Caco-2 (cell line): ENCODE data around the gene ABHD4. TPM values are rescaled to one million over a fixed set of nuclear protein-coding genes. Genes with fewer than 3 reads are reported as not detected.

Experiments
- BruUV-seq: library from RNA; stranded (reverse); fragments of 400-500 nt; replicated peaks from 2 replicates; lab custom pipeline; 2021; lab: Mats Ljungman, UMichigan
- CTCF ChIA-PET: fragments of 300-600 bp; sonication (Branson Sonifier 250); formaldehyde crosslinking; loops from one replicate; lab custom pipeline; 2022; ENCODE audit warnings: antibody characterized with exemption; lab: Charles Lee
- POLR2A ChIA-PET: fragments of 300-600 bp; sonication (Branson Sonifier 250); formaldehyde crosslinking; loops from one replicate; lab custom pipeline; 2022; ENCODE audit warnings: antibody characterized with exemption; lab: Charles Lee
- DNase-seq, 2 experiments: peaks; one replicate each; pipeline versions ENCODE4 v3.0.0 to v3.0.0-alpha.2; 2020 to 2022
- H3K27me3 ChIP-seq: replicated peaks from 2 replicates; pipeline ENCODE4 v1.6.0; 2011; ENCODE audit warnings: low read length; ENCODE audit not compliant: control insufficient read depth, insufficient read depth
- H3K36me3 ChIP-seq: 2 replicates; pipeline ENCODE4 v1.5.1; 2011; ENCODE audit warnings: low read length; ENCODE audit not compliant: control insufficient read depth, insufficient read depth
- H3K4me1 ChIP-seq: fragments of 250-450 bp; sonication (Bioruptor Pico); 2 replicates; pipeline ENCODE4 v1.5.1; 2020; ENCODE audit warnings: mild to moderate bottlenecking
- H3K4me3 ChIP-seq: 2 replicates; pipeline ENCODE4 v1.5.1; 2011; ENCODE audit warnings: low read depth, mild to moderate bottlenecking, control low read depth, low read length
- H3K9me3 ChIP-seq: fragments of 250-450 bp; sonication (Bioruptor Pico); 2 replicates; pipeline ENCODE4 v1.5.1; 2020; ENCODE audit warnings: mild to moderate bottlenecking, moderate library complexity
- H3K27ac Mint-ChIP-seq: one replicate; pipeline ENCODE4 v1.8.0; 2022; ENCODE audit warnings: mixed read lengths; ENCODE audit not compliant: unreplicated experiment
- H3K27me3 Mint-ChIP-seq: one replicate; pipeline ENCODE4 v1.8.0; 2022; ENCODE audit warnings: mixed read lengths; ENCODE audit not compliant: insufficient read depth, unreplicated experiment
- H3K36me3 Mint-ChIP-seq: one replicate; pipeline ENCODE4 v1.8.0; 2022; ENCODE audit warnings: mild to moderate bottlenecking, mixed read lengths; ENCODE audit not compliant: insufficient read depth, unreplicated experiment
- H3K4me1 Mint-ChIP-seq: one replicate; pipeline ENCODE4 v1.8.0; 2022; ENCODE audit warnings: low read depth, mixed read lengths; ENCODE audit not compliant: unreplicated experiment
- H3K4me3 Mint-ChIP-seq: one replicate; pipeline ENCODE4 v1.8.0; 2022; ENCODE audit warnings: mild to moderate bottlenecking, moderate library complexity, mixed read lengths; ENCODE audit not compliant: unreplicated experiment
- H3K9me3 Mint-ChIP-seq: one replicate; pipeline ENCODE4 v1.8.0; 2022; ENCODE audit warnings: mixed read lengths; ENCODE audit not compliant: unreplicated experiment
- intact Hi-C: fragments of 100-400 bp; cut with micrococcal nuclease; formaldehyde crosslinking; loops from one replicate; pipeline ENCODE4 v1.10.0; 2022; ENCODE audit not compliant: unreplicated experiment
- total RNA-seq: library from RNA; stranded (reverse); gene quantifications from 2 replicates; pipeline ENCODE4 v1.2.3, GENCODE V29; 2022
- TF ChIP-seq, protein P1 (sequence below), 2 experiments: fragments of 200-600 bp in 1 of 2; IDR thresholded peaks; 1 replicate in 1 of 2; 2 replicates in 1 of 2; pipeline versions ENCODE4 v1.5.1 to v1.8.0; 2011 to 2022; ENCODE audit warnings: antibody characterized with exemption in 1 of 2, control low read depth in 1 of 2, inconsistent platforms in 1 of 2, low read depth in 1 of 2, low read length in 1 of 2, mild to moderate bottlenecking in 1 of 2, moderate library complexity in 1 of 2; ENCODE audit not compliant: insufficient read depth in 1 of 2, severe bottlenecking in 1 of 2, unreplicated experiment in 1 of 2

The ABHD4 gene
- total RNA-seq, 1 experiment from 2014 or later = 73.5 TPM

DNA sequence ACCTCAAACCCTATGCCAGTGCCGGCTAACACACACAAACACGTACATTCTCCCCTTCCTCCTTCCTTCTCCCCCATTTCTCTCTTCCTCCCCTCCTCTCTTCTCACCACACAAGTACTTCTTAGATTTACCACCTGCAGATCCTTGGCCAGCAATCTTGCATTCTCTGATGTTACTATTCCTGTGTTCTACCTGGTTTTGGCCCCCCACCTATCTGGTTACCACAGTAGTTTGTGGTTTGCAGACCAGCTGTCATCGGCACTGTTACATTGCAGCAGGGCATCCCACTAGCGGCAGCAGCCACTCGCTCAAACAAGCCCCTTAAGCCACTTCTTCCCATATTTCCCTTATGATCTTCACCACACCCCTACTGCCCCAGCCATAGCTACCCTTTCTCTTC, 3.9 kb downstream of the ABHD4 start:
- no TSS peak for BruUV-seq
- Mint-ChIP-seq H3K27ac (peak overlapping the region; percentile 94), H3K36me3 (peaks cover 39% of the 10 kb centered on the region)

DNA sequence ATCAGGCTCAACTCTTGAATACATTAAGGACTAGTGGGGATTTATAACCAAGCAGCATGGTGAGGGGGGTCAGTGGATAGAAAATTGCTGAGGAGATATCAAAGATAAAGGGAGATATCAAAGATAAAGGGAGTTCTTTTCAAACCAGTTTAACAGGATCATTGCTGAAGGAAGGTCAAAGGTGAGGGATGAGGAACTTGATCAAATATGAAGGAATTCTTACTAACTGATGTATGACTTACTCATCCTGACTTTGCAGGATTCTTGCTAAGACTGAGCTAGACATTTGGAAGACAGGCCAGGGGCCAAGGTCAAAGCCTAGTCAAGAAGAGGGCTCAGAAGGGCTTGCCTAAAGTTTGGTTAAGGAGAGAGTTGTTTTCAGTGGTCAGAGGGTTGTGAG, 4.8 kb downstream of the ABHD4 start:
- Histone ChIP-seq H3K9me3 (no peaks in the 10 kb centered on the region), H3K4me3 (no peak overlapping the region), H3K27me3 (no peaks in the 10 kb centered on the region), H3K4me1 (peaks cover 89% of the 10 kb centered on the region), H3K36me3 (peaks cover 7% of the 10 kb centered on the region)
- no peaks in the 10 kb centered on the region for H3K27me3 Mint-ChIP-seq
- TF ChIP-seq, protein P1, sequence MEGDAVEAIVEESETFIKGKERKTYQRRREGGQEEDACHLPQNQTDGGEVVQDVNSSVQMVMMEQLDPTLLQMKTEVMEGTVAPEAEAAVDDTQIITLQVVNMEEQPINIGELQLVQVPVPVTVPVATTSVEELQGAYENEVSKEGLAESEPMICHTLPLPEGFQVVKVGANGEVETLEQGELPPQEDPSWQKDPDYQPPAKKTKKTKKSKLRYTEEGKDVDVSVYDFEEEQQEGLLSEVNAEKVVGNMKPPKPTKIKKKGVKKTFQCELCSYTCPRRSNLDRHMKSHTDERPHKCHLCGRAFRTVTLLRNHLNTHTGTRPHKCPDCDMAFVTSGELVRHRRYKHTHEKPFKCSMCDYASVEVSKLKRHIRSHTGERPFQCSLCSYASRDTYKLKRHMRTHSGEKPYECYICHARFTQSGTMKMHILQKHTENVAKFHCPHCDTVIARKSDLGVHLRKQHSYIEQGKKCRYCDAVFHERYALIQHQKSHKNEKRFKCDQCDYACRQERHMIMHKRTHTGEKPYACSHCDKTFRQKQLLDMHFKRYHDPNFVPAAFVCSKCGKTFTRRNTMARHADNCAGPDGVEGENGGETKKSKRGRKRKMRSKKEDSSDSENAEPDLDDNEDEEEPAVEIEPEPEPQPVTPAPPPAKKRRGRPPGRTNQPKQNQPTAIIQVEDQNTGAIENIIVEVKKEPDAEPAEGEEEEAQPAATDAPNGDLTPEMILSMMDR (IDR thresholded peaks at IDR 0.05; ENCODE audit: insufficient read depth in 1 of 2, low read depth in 1 of 2, low read length in 1 of 2, severe bottlenecking in 1 of 2, unreplicated experiment in 1 of 2) = no peak
- CTCF ChIA-PET = interaction anchor here (1.0 kb wide), 2 partner anchors 10 to 33 kb away, joined by 3 to 4 read pairs; no protein-coding TSS in a partner anchor
- peaks cover 6% of the 10 kb centered on the region for H3K9me3 Mint-ChIP-seq
- BruUV-seq = no TSS peak
- peaks cover 48% of the 10 kb centered on the region for H3K36me3 Mint-ChIP-seq
- H3K4me3 Mint-ChIP-seq = peak overlapping the region; percentile 52
- DNase-seq = peak in 1 of 2 experiments; percentile 43
- intact Hi-C loops = no loop called here
- POLR2A ChIA-PET = interaction anchor here (1.1 kb wide), 1 partner anchor 10 kb away, joined by 3 read pairs; no protein-coding TSS in a partner anchor
- peak overlapping the region; percentile 94 for H3K27ac Mint-ChIP-seq
- peaks cover 42% of the 10 kb centered on the region for H3K4me1 Mint-ChIP-seq

More for the DNA sequence above, 3.9 kb downstream of the ABHD4 start:
- H3K9me3 ChIP-seq = no peaks in the 10 kb centered on the region
- DNase-seq = no peak
- Mint-ChIP-seq H3K9me3 (peaks cover 6% of the 10 kb centered on the region), H3K27me3 (no peaks in the 10 kb centered on the region), H3K4me1 (peaks cover 36% of the 10 kb centered on the region), H3K4me3 (peak overlapping the region; percentile 52)
- TF ChIP-seq, protein P1 (IDR thresholded peaks at IDR 0.05; ENCODE audit: insufficient read depth in 1 of 2, low read depth in 1 of 2, low read length in 1 of 2, severe bottlenecking in 1 of 2, unreplicated experiment in 1 of 2) = no peak
- intact Hi-C loops = no loop called here
- H3K4me3 ChIP-seq = no peak overlapping the region
- ChIA-PET CTCF (no interaction called here), POLR2A (interaction anchor here (1.6 kb wide), 1 partner anchor 13 kb away, joined by 6 read pairs; the partner anchor contains the start of gene DAD1)
- H3K27me3 ChIP-seq = no peaks in the 10 kb centered on the region
- H3K4me1 ChIP-seq = peaks cover 89% of the 10 kb centered on the region
- H3K36me3 ChIP-seq = peaks cover 6% of the 10 kb centered on the region

DNA sequence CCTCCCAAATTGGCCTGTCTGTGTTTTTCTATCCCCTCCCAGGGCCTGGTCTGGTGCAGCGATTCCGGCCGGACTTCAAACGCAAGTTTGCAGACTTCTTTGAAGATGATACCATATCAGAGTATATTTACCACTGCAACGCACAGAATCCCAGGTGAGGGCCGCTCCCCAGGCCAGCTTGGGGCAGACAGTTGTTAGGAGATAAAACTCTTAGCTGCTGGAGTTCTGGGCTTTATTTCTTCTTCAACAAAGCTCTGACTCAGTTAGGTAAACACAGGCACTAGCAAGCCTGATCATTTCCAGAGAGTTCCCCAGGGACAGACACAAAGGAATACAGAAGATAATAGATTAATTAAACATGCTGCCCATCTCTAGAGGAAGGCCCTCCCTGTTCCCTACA, 8.3 kb downstream of the ABHD4 start:
- Mint-ChIP-seq H3K27me3 (no peaks in the 10 kb centered on the region), H3K36me3 (peaks cover 70% of the 10 kb centered on the region), H3K27ac (peak overlapping the region; percentile 92), H3K4me1 (peaks cover 43% of the 10 kb centered on the region), H3K4me3 (peak overlapping the region; percentile 45), H3K9me3 (peaks cover 6% of the 10 kb centered on the region)
- H3K36me3 ChIP-seq = peaks cover 7% of the 10 kb centered on the region
- TF ChIP-seq, protein P1 (IDR thresholded peaks at IDR 0.05; ENCODE audit: insufficient read depth in 1 of 2, low read depth in 1 of 2, low read length in 1 of 2, severe bottlenecking in 1 of 2, unreplicated experiment in 1 of 2) = no peak
- intact Hi-C loops = loop anchor here (1.0 to 5.0 kb wide), 2 partner anchors 8 to 716 kb away; partner anchors contain the start of gene PABPN1
- POLR2A ChIA-PET = interaction anchor here (0.6 to 1.7 kb wide), 3 partner anchors 17 to 160 kb away, joined by 3 to 10 read pairs (median 4); partner anchors contain the start of genes DAD1 and OXA1L
- peak; percentile 71 to 82 for DNase-seq
- BruUV-seq = no TSS peak
- H3K4me1 ChIP-seq = peaks cover 69% of the 10 kb centered on the region
- no peak overlapping the region for H3K4me3 ChIP-seq
- no peaks in the 10 kb centered on the region for H3K9me3 ChIP-seq
- CTCF ChIA-PET = interaction anchor here (0.6 to 1.3 kb wide), 5 partner anchors 9 to 248 kb away, joined by 3 to 10 read pairs (median 6); partner anchors contain the start of genes ABHD4 and DAD1
- no peaks in the 10 kb centered on the region for H3K27me3 ChIP-seq
